NB4 (cell line): ENCODE data around the gene PRKCE.

ENCODE experiments used
- POLR2A ChIP-seq: IDR thresholded peaks from 2 replicates; pipeline ENCODE4 v1.6.1; 2011; ENCODE audit warnings: mild to moderate bottlenecking; ENCODE audit not compliant: insufficient read length; ENCODE audit errors: extremely low read depth
- TF ChIP-seq, protein P1 (sequence below): IDR thresholded peaks from one replicate; pipeline ENCODE4 v1.5.1; 2012; ENCODE audit warnings: low read depth, low read length

DNA sequence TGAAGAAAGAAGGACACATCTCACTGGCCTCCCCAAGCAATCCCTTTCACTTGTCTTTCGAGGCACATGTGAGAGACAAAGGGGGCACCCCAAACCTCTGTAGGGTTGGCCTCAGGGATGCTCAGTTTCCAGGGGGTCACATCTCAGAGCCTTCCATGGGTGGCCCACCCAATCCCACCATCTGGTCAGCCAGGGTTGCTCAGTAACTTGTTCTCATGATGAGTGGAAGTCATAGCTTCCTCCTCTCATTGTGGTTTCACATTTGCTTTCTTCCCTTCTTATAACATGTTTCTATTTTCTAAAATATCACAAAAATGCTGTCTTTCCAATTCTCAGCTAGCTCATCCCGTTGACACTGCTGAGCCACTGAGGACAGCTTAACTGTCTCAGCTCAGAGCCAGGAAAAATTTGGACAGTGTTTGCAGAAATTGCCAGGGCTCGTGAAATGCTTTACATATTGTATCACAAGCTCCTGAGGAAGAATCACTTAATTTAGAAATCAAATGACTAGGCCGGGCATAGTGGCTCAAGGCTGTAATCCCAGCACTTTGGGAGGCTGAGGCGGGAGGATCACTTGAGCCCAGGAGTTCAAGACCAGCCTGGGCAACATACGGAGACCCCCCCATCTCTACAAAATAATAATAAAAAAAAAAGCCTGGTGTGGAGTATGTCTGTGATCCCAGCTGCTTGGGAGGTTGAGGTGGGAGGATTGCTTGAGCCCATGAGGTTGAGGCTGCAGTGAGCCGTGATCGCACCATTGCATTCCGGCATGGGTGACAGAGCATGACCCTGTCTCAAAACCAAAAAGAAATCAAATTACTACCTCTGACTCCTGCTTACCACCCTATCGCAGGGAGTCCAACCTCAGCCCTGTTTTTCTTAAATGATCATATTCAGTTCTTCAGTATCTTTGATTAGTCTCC, 129.3 kb downstream of the PRKCE start:
- TF ChIP-seq POLR2A, result no peak
- TF ChIP-seq, protein P1, sequence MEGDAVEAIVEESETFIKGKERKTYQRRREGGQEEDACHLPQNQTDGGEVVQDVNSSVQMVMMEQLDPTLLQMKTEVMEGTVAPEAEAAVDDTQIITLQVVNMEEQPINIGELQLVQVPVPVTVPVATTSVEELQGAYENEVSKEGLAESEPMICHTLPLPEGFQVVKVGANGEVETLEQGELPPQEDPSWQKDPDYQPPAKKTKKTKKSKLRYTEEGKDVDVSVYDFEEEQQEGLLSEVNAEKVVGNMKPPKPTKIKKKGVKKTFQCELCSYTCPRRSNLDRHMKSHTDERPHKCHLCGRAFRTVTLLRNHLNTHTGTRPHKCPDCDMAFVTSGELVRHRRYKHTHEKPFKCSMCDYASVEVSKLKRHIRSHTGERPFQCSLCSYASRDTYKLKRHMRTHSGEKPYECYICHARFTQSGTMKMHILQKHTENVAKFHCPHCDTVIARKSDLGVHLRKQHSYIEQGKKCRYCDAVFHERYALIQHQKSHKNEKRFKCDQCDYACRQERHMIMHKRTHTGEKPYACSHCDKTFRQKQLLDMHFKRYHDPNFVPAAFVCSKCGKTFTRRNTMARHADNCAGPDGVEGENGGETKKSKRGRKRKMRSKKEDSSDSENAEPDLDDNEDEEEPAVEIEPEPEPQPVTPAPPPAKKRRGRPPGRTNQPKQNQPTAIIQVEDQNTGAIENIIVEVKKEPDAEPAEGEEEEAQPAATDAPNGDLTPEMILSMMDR, result no peak
